ENCODE data around the gene CYP24A1. TPM values are rescaled to one million over a fixed set of nuclear protein-coding genes. Genes with fewer than 3 reads are reported as not detected.
A peak's percentile ranks its signal among the peaks of the same experiment; 100 is the strongest.

Gene CYP24A1
- total RNA-seq, 1 experiment from 2014 or later, result 0.95 TPM

DNA sequence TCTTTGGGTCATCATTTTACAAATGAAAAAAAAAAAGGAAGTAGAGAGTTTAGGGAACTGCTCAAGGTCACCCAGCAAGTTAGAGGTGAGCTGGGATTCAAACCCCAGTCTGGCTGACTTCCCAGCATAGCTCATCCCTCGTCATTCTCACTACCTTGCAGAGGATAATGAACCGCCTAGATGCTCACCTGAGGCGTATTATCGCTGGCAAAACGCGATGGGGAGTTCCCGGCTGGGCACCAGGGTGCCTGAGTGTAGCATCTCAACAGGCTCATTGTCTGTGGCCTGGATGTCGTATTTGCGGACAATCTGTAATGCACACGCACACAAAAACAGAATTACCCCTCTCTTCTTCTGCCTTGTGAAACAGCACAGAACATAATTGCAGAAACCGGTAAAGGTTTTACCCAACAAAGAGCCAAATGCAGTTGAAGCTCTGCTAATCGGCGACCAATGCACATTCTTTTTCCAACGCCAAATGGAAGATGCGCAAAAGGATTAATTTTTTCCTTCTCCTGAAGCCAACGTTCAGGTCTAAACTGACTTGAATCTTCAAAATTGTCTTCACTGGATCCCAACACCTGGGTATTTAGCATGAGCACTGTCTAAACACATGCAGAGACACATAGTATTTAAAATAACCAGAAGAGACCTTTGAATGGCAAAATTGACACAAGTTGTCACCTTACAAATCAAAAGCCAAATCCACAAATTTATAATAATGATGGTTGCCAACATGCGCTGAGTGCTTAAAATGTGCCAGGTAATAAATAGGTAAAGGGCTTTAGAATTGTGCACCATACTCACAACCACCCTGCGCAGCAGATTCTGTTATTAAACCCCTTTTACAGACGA, 16.6 kb downstream of the CYP24A1 start:
- no peak for DNase-seq (ENCODE audit: low spot score)

DNA sequence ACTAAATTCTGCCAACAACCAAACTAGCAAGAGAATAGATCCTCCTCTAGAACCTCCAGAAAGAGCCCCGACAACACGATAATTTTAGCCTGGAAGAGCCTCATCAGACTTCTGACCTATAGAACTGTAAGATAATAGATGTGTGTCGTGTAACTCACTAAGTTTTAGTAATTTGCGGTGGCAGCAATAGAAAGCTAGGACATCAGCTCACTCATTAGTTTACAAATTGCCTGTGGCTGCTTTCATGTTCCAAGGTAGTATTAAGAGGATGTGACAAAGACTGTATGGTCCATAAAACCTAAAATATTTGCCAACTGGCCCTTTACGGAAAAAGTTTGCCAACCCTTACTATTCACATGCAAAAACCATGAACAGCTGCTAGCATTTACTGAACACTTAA, 17.3 kb downstream of the CYP24A1 start:
- no peak for DNase-seq (ENCODE audit: low spot score)

DNA sequence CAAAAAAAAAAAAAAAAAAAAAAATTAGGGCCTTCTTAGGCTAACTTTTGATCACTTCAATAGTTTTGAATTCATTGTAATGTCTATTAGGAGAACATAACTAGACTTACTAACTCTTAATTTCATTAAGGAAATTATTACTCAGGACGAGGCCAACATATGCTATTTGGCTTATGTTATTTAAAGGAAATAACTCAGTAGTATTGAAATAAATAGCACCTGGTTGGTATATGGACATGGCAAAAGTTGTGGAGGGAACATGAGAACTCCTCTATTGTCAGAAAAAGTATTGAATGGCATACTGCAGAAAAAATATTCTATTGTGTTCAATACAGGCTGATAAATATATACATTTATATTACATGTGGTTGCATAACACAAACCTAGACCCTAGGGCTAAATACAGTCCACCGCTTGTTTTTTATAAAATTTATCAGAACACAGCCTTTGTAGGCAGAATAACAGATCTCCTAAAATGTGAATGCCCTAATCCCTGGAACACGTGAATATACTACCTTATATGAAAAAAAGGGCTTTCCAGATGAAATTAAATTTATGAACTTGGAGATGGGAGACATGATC, 18.0 kb downstream of the CYP24A1 start:
- DNase-seq (ENCODE audit: low spot score), result no peak

DNA sequence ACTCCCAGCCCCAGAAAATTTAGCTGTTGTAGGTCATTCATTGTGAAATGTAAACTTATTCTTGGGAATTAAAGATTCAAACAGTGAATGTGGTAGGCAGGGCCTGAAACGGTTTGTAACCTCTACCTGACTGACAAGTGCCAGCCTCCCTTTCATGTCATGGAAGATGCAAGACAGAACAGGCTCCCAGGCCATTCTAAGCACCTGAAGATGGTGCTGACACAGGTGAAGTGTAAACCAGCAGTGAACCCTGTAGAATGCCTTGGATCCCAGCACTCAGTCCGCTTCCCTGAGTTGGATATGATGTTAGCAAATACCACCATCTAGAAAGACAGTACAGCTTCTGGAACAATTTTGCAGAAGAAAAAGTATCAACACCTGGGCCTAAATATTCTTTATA, 19.3 kb downstream of the CYP24A1 start:
- no peak for DNase-seq (ENCODE audit: low spot score)

DNA sequence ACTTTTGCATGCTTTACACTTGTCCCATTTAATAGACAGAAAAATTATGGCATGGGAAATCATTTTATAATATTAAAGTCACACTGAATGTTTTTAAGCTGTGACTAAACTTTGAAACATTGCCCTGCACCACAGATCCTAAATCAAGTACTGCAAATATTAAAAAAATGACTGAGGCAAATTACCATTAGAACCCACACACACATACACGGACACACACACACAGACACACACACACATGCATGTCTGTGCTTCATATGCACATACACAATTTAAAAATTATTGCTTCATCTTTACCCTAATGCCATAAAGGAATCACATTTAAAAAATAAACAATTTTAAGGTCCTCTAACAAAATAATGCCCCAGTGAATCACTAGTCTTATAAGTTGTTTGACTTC, 19.9 kb downstream of the CYP24A1 start:
- no peak for DNase-seq (ENCODE audit: low spot score)

DNA sequence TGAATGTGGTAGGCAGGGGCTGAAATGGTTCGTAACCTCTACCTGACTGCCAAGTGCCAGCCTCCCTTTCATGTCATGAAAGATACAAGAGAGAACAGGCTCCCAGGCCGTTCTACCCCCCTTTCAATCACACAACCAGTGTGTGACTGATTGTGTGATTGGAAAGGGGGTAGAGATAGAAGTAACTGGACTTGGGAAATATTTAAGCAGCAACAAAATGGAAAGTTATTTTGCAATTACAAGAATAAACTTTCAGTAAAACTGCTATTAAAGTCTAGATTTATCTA, 20.8 kb downstream of the CYP24A1 start:
- DNase-seq (ENCODE audit: low spot score), result no peak

DNA sequence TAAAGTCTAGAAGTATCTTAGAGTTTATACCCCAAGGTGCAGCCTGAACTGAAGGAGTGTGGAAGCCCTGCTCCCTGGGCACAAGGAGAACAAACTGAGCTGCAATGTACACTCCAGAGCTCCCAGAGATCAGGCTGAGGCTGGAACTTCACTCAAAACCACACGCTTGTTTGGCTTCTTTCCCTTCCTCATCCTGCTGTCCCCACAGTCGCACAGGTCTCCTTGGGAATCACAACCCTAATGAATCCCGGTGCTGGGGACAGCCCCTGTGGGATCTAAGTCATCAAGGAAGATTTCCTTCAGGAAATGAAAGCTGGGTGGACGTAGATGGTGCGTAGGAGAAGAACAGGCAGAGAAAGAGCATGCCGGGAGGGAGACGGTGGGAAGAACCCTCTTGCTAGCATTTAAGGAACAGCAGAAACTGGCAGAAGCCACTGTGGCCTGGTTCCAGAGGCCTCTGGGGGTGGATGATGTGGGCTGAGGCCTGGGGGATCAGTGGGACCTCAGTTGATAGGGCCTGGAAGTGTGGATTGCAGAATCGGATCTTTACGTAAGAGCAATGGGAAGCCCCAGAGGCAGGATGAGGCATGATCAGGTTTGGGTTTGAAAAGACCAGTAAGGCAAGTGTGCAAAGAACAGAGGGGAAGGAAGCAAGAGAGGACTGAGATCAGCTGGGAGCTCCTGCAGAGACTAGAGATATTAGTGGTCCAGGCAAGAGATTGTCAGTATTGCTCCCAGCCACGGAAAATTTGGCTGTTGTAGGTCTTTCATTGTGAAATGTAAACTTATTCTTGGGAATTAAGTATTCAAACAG, 21.4 kb downstream of the CYP24A1 start:
- no peak for DNase-seq (ENCODE audit: low spot score)

DNA sequence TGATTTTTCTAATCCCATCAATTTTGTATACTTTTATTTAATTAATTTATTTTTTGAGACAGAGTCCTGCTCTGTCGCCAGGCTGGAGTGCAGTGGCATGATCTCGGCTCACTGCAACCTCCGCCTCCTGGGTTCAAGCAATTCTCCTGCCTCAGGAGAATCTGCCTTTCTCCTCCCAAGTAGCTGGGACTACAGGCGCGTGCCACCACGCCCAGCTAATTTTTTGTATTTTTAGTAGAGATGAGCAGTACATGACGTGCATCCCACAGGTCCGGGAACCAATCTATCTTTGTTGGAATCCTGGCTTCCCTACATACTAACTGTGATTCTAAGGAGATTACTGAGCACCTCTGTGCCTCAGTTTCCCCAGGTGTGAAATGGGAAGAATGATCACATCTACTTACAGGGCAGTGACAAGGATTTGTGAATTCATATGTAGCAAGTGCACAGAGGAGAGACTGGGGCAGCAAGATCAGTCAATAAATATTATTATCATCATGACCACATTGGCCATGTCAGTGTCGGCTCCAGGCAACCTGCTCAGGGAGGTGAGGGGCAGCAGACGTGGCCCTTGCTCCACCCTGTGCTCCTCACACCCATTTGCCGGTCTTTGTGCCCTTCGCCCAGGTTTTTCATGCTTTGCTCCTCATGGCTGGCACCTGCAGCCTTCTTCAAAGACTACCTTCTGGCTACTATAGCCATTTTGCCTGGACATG, 22.1 kb downstream of the CYP24A1 start:
- DNase-seq (ENCODE audit: low spot score), result no peak

DNA sequence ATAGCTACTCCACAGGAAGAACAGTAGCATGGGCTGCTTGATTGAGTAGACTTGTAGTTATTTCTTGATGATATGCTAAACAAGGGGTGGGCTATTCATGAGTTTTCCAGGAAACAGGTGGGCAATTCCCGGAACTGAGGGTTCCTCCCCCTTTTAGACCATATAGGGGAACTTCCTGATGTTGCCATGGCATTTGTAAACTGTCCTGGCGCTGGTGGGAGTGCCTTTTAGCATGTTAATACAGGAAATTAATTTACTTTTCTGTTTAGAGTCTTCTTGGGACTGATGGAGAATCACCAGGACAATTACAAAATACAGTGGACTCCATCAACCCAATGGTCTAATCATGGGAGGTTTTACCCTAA, 22.7 kb downstream of the CYP24A1 start:
- DNase-seq (ENCODE audit: low spot score), result no peak

DNA sequence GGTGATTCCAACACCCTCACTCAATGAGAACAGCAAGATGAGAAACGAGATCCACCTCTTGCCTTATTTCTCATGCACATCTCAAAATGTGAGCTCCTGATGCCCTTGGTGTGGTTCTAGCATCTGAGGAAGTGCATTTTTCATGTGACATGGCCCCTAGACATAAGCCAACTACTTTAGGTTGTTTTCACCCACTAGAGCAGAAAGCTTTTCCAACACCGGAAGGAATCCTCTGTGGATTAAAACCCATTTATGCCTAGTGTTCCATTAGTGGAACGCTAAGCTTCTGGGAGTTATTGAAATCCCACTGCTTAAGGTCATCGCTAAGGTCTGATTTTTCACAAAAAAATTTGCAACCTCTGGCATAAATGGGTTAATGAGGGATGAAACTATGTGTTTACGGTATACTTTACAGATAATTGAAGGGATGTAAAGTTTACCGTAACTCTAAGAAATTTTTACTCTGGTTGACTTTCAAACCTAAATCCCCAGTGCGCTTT, 24.0 kb downstream of the CYP24A1 start:
- DNase-seq (ENCODE audit: low spot score), result no peak

DNA sequence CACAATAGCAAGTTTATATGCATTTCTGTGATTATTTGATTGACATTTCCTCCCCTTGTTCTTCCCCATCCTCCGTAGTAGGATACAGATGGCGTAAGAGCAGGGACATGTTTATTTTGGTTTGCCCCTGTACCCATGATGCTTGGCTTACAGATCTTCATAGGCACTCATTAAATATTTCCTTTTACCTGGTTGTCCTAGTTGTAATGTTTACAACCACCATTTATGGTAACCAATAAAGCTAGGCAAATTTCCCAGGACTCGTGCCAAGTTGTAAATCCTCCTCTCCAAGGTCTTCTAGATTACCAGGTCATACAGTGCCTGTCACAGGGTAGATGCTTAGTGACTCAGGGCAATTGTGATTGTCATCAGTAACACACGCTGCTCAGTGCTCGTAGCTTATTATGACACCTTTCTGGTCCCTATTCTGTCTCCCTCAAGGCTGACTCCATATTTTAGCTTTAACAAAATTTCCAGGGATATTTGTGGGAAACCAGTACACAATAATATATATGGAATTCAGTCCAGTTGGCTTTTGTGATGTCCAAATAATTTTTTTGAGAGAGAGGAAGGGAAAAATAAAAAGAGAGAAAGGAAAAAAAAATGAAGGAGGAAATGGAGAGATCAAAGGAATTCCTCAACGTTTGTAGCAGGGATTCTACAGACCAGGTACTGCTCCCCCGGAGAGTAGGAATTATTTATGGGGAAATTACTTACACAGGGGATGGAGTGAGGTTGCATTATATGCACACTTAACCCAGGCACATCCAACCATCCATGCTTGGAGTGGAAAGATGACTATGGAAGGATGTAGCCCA, 24.6 kb downstream of the CYP24A1 start:
- peak; percentile 41 for DNase-seq (ENCODE audit: low spot score)

DNA sequence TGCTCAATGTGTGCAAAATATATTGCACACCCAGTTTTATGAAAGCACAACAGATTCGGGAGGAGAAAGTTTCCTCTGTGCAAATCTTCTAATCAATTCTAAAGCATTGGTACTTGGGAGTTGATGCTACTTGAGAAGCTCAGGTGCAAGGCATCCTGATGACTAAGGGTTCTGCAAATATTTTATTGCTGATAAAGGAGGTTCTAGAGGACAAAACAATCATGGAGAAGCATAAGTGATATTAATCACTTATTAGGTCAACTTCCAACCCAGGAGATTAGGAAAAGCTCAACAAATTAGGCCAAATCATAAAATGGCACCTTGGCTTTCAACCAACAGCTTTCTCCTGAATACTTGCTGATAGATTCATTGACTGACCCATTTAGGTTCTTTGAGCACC, 27.1 kb downstream of the CYP24A1 start:
- DNase-seq (ENCODE audit: low spot score), result no peak

DNA sequence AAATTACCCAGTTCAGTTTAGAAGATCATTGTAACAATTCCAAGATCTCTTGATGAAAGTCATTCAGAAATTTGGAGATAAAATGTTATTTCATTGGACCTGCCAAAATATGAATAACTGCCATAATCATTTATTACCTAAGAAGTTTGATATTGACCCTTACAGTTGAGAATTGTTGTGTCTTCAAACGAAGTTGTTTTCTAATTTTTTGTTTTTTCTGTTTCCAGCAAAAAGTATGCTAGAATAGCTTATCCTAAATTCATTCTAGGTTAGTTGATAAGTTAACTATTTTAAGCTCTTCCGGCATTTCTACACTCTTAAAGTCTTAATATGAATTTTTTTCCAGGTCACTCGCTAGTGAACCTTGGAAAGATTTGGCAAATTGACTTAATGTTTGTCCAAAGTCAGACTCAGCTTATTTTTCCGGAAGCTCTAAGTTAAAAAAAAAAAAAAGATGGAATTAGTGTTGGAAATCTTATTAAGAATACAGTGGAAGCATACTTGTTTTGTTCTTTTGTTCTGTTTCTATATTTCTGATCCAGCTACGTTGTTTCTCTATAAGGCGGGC, 28.9 kb downstream of the CYP24A1 start:
- no peak for DNase-seq (ENCODE audit: low spot score)

DNA sequence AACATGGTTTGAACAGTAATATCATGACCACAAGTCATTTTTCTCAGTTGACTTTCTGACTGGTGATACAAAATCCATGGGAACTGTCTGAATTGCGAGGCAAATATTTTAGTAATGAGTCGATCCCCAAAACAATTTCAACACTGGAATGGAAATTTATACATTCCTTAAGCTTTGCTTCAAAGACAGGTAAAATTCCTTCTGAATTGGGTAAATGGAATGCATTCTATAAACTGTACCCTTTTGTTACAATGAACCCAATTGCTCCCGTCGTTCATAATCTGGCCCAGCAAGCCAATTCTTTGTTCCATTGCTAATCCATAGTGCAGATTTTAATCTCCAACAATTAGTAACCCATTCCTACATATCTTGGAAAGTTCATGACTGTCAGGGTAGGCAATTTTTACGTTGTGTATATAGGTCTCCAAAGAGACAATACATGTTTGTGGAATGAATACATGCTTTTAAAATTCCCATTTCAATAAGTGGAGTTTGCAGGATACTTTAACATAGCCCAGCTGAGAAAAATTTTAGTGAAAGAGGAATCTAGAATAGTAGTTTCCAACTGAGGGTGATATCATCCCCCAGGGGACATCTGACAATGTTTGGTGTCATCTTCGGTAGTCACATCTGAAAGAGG, 32.7 kb downstream of the CYP24A1 start:
- no peak for DNase-seq (ENCODE audit: low spot score)

DNA sequence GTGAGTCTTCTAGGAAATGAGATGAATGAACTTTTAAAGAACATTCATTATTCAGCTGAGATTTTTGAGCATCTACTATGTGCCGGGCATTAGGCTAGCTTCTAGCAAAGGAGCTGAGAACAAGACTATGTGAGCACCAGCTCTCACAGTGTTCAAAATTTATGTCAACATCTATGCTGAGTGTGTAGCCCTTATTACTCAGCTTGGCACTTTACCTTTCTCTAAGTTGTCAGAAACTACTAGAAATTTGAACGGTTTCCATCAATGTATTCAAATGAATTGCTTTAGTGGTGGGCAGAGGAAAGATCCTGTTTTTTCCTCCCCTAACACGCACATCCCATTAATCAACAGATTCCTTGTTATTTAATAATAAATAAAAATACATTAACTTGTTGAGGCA, 33.3 kb downstream of the CYP24A1 start:
- DNase-seq (ENCODE audit: low spot score), result no peak

DNA sequence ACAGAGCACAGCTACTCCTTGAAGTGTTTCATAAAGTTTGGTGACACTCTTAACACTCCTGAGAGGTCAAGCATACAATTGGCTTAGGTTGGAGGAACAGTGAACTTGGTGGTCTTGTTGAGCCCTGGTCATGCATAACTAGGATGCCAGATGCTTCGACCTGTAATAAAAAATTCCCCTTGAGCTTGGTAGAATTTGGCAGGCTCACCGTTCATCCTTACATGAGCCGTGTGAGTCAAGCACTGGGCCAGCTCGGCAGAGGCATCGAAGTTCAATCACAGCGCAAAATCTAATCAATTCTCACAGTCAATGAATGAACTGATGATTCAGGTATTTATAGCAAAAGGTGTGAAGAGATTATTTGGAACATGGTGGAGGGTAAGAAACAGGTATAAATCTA, 33.7 kb downstream of the CYP24A1 start:
- DNase-seq (ENCODE audit: low spot score), result no peak

DNA sequence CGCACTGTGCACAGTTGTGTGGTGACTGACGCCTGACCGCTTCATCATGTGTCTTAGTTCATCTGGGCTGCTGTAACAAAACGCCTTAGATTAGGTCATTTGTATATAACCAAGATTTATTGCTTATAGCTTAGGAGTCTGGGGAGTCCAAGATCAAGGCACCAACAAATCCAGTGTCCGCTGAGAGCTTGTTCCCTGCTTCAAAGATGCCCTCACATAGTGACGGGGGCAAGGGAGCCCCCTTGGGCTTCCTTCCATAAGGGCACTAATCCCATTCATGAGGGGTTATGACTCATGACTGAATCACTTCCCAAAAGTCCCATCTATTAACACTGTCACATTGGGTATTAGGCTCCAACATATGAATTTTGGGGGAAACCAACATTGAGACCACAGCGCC, 34.6 kb downstream of the CYP24A1 start:
- no peak for DNase-seq (ENCODE audit: low spot score)

DNA sequence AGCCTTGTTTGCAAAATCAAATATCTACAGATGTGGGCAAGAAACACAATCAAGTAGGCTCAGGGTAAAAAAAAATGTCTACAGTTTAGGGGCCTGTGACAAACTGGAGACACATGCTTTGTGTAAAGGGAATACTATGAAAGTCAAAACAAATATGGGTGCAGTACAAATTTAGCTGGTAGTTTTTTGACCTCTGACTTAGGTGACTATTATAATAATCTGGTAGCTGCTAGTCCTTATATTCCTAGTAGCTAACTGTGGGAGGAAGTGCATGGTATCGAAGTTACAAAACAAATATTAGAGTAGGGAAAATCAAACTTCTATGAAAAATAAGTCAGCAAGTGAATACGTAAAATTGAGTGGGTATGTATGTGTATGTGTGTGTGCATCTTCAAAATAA, 35.4 kb downstream of the CYP24A1 start:
- DNase-seq (ENCODE audit: low spot score), result no peak

DNA sequence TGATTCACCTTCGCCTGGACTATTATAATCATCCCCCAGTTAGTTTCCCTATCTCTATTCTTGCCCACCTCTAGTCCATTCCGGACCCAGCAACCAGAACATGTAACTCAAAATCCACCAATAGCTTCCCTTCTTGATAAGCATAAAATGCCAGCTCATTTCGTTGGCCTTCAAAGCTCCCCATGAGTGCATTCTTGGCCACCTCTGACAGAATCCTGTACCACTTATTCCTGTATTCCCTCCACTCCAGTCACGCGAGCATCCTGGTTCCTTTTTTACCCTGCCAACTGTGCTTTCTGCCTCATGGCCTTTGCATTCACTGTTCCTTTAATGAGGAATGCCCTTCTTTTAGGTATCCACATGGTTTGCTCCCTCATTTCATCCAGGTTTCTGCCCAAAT, 36.7 kb downstream of the CYP24A1 start:
- DNase-seq (ENCODE audit: low spot score), result peak; percentile 35

DNA sequence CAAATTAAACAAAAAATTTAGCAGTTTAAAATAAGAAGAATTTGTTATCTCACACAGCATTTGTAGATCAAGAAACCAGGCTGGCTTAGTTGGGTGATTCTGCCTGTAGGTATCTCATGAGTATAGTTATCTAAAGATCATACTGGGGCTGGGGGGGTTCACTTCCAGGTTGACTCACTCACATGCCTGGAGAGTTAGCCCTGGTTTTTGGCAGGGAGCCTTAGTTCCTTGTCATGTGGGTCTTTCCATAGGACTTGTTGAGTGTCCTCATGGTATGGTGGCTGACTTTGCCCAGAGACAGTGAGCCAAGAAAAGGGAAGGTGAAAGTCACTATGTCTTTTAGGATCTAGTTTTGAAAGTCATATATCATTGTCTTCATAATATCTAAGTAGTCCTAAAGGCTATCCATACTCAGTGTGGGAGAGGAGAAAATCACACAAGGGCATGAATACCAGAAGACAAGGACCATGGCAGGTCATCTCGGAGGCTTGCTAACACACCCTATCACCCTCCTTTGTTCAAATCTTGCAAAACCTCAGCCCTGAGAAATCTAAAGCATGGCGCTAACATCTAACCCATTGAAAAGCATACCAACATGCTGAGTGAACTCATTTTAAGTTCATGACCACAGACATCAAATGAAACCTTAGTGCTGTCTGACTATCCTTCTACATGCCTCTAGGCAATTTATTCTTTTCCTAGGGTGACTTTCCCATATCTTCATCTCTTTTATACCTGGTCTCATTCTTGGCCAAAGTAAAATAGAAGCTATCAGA, 39.2 kb downstream of the CYP24A1 start:
- no peak for DNase-seq (ENCODE audit: low spot score)
